Astrocyte (in vitro differentiated cells and primary cell): ENCODE data around the gene CLEC4E.
"Not testable (repeated sequence)": the region's sequence is repeated elsewhere in the genome, so short reads cannot be mapped to it uniquely, and the experiment has no call there.

Source experiments
- EZH2 ChIP-seq: IDR thresholded peaks from 2 replicates; pipeline ENCODE4 v1.6.1; 2012; ENCODE audit warnings: mild to moderate bottlenecking, low read length, inconsistent platforms; ENCODE audit not compliant: insufficient read depth
- TF ChIP-seq, protein P1 (sequence below): IDR thresholded peaks from 2 replicates; pipeline ENCODE4 v1.5.1; 2011; ENCODE audit warnings: low read depth, mild to moderate bottlenecking, inconsistent platforms, low read length, moderate library complexity; ENCODE audit not compliant: insufficient read depth

GRCh38 chr12:8495671-8496070 is 45.0 kb downstream of the CLEC4E start:
- TF ChIP-seq, protein P1, sequence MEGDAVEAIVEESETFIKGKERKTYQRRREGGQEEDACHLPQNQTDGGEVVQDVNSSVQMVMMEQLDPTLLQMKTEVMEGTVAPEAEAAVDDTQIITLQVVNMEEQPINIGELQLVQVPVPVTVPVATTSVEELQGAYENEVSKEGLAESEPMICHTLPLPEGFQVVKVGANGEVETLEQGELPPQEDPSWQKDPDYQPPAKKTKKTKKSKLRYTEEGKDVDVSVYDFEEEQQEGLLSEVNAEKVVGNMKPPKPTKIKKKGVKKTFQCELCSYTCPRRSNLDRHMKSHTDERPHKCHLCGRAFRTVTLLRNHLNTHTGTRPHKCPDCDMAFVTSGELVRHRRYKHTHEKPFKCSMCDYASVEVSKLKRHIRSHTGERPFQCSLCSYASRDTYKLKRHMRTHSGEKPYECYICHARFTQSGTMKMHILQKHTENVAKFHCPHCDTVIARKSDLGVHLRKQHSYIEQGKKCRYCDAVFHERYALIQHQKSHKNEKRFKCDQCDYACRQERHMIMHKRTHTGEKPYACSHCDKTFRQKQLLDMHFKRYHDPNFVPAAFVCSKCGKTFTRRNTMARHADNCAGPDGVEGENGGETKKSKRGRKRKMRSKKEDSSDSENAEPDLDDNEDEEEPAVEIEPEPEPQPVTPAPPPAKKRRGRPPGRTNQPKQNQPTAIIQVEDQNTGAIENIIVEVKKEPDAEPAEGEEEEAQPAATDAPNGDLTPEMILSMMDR, result not testable (repeated sequence)
- not testable (repeated sequence) for TF ChIP-seq EZH2
